Umbilical cord (tissue), 2 donors: ENCODE data around the gene UBL5. TPM values are rescaled to one million over a fixed set of nuclear protein-coding genes. Genes with fewer than 3 reads are reported as not detected.

Experiments
- DNase-seq: peaks from one replicate; pipeline ENCODE4 v3.0.0-alpha.2; 2015; ENCODE audit warnings: low spot score
- total RNA-seq: library from RNA; depleted of rRNA; stranded (reverse); fragments of >200 nt; gene quantifications from one replicate; pipeline ENCODE4 v1.2.3, GENCODE V29; 2014; ENCODE audit warnings: low replicate concordance; ENCODE audit not compliant: insufficient read depth

Gene UBL5
- total RNA-seq, 1 donor from 2014 or later = 115 TPM

GRCh38 chr19:9854282-9854846 is 26.6 kb downstream of the UBL5 start:
- DNase-seq = no peak

DNA sequence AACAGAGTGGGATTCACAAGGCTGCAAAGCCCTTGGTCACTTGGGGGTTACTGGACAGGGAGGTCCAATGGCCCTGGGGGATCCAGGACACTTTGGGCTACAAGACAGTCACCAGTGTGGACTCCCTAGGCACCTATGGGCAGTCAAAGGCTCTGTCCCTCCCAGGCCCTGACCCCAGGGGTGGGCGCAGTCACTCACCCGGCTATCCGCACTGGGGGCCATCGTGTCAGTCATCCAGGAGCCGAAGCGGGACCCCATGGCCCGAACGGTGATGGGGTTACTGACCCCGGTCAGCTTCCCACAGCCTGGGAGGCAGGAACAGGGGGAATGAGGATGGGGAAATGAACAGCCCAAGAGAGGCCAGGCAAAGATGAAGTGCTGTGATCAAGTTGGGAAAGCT is 28.9 kb downstream of the UBL5 start:
- no peak for DNase-seq

DNA sequence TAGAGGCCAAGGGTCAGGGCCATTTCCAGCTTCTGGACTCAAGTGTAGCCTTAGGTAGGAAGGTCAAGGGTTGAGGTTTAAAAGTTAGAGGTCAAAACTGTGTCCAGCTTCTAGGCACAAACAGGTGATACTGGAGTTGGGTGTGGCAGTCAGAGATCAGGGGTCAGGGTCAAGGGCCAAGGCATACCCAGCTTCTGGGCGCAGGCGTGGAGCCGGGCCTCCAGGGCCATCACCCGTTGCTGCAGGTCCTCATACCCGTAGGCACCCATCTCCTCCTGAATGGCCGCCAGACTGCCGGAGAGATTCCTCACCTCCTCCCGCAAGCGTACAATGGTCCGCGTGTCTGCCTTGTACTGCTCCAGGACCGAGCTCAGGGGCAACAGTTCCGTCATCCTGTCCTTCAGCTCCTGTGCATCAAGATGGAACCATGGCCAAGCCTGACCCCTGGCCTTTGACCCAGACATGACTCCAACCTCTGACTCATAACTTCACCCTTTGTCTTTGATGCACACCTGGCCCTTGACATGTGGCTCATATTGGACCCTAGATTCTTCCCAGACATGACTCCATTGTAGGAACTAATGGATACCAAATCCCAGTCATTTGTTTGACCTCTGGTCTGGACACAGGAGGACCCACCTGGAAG is 29.5 kb downstream of the UBL5 start:
- DNase-seq = no peak

DNA sequence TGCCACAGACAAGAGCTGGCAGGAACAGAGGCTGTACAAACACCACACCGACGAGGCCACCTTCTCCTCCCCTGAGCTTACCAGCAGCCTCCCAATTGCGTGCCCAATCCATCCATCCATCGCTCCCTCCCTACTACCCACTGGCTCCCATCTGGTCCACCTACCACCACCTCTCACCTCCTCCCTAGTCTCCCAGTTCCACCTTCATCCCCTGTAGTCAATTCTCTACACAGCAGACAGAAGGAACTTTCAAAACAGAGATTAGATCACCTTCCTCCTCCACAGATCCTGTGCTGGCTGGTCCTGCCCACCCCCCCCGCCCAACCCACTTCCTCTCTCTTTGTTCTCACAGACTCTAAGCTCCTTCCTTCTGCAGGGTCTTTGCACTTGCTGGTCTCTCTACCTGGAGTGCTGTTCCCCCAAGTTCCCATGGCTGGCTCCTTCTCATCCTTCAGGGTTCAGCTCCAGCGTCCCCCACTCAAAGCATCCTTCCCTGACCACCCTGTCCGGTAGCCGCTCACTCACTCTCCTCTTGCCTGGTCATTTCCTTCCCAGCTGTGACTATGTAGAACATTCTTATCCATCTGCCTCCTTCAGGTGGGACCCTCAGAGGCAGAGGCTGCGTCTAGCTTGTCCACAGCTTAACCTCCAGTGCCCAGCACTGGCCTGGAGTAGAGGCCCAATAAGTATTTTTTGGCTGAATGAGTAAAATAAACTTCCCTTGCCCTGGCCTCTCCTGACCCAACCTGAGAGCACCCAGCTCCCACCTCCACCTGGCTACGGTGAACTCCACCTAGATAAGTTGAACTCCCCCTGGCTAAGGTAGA is 30.4 kb downstream of the UBL5 start:
- no peak for DNase-seq

GRCh38 chr19:9858766-9859165 is 31.0 kb downstream of the UBL5 start:
- no peak for DNase-seq

DNA sequence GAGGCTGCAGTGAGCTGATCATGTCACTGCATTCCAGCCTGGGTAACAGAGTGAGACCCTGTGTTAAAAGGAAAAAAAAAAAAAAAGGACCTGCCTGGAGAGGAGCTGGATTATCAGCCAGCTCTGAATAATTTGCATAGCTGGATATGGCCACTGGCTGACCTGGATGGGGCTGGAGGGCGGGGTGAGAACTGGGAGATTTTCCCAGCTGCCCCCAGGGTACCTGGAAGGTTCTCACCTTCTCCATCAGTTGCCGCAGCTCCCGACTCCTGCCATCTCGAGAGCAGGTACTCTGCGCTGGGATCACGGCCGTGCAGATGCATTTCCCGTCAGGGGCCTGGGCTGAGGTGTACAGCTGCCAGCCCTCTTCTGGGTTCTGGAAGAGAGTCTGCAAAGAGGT is 32.7 kb downstream of the UBL5 start:
- DNase-seq = no peak

DNA sequence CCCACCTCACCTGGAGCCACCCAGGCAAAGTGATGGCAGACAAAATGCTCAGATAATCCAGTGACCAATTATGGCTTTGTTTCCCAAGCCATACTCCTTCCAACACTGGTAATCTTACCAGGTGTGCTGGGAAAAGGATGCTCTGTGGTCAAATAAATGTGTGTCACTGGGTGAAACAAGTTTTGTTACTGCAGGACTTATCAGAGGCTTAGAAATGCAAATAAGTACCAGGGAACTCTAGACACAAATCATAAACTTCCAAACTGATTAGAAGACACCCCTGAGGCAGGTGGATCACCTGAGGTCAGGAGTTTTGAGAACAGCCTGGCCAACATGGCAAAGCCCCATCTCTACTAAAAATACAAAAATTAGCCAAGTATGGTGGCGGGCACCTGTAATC is 33.8 kb downstream of the UBL5 start:
- no peak for DNase-seq

GRCh38 chr19:9862938-9863337 is 35.2 kb downstream of the UBL5 start:
- no peak for DNase-seq

- DNase-seq = no peak
Measured at GRCh38 chr19:9863759-9864158, 36.0 kb downstream of the UBL5 start.

DNA sequence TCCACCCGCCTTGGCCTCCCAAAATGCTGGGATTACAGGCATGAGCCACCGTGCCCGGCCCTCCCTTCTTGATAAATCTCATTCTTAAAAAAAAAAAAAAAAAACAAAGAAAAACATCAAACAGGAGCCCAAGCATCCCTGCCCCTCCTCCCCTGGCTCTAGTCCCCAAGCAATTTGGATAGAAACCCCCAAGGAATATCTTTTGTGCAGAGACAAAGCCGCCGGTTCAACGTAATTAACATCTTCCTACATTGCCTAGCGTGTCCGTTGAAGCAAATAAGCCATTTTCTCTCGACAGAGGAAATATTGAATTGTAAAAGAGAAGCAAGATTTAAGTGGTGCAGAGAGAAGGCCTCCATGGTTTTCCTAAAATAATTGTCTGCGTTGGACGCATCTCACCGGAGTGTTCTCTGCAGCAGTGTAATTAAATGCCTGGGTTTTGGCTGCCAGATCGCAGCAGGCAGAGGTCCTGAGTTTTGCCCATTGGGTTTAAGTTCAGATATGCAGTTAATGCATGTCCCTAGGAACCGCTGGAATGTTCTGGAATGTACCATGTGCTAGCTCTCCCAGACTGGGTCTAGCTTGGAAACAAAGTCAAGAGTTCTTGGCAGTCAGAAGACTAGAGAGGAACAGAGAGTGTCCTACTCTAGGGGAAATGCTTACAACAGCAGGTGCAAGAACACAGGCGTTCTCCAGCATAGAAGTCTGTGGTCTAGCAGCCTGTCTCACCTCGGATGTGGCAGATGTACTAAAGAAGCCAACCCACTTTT is 38.2 kb downstream of the UBL5 start:
- DNase-seq = no peak

DNA sequence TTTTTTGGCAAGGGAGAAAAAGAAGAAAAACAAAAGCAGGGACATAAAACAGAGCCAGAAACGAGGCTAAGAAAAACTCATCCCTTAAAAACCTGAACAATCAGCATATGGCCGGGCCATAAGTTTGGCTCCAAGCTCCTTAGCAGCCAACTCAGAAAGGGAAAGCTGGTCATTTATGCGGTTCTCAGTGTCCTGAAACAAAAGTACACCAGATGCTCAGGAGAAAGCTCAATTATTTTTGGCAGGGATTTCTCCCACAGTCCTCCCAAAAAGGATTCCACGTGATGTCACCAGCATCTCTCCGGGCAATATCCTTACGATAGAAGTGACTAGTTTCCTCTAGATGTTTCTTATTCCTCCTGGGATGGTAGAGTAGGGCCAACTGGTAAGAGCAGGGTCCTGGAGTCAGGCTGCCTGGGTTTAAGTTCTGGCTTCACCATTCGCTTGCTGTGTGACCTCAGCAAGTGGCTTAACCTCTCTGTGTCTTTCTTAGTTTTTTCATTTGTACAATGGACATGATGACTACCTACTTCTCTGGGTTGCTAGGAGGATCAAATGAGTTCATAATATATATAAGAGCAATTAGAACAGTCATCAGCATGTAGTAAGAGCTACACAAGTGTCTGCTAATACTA is 41.4 kb downstream of the UBL5 start:
- DNase-seq = no peak

DNA sequence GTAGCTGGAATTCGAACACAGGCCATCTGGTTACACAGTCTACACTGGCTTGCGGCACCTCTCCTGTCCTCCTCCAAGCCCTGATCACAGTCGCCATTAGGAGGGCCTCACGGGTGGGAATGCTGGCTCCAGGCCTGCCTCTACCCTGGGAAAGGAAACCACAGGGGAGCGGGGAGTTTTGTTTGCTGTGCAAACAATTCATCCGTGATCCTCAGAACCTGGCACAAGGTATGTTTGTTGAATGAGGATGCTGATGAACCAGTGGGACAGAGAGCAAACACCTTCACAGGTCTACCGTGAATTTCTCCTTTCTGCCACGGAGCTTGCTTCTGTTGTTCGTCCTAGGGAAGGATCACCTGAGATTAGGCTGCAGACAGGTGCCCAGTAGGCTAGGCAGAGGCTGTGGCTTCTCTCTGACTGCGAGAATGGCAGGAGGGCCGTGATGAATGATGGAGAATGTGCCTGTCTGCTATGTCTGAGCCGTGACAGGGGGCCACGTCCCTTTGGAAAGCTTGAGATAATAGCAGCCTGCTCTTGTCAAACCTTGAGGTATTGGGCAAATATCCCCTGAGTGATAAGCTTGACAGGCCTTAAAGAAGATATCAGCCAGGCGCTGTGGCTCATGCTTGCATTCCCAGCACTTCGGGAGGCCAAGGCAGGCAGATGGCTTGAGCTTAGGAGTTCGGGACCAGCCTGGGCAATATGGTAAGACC is 44.1 kb downstream of the UBL5 start:
- DNase-seq = no peak

DNA sequence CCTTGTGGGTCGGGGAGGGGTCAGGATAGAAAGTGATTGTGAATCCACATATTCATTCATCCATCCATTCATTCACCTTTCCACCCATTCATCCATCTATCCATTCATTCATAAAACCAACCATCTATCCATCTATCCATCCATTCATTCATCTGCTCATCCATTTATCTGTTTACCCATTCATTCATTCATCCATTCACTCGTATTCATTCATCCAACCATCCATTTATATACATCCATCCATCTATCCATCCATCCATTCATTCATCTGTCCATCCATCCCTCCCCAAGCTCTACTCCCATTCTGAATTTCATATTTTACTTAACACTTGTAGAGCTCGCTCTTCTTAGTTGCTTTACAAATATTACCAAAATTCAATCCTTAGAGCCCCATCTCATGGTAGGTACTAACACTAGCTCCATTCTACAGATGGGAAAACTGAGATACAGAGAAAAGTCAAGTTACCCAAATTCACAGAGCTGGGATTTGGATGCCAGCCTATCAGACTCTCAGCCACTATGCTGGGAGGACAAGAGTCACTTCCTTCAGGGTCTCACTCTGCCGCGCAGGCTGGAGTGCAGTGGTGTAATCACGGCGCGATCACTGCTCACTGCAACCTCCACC is 45.0 kb downstream of the UBL5 start:
- no peak for DNase-seq

DNA sequence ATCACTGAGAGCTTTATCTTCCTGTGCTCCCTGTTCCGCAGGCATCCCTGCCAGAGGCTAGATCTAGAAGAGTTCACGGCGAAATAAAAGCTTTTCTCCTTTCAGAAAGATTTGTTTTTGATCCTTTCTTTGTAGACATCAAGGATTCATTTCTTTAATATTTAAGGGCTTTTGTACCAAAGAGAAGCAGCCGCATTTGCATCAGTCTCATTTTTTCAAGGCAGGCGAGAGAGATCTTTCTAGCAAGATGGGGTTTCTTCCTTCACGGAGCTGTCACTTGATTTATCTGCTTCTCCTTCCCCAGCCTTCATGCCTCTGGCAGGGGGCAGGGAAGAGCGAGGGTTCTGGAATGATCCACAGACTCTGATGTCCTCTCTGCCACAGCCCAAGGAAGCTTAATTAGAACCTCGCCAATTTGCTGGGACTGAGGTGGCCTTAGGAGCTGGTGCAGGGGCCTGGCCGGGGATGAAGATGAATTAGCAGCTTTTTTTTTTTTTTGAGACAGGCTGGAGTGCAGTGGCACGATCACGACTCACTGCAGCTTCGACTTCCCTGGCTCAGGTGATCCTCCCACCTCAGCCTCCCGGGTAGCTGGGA is 47.4 kb downstream of the UBL5 start:
- peak; percentile 35 for DNase-seq

GRCh38 chr19:9875796-9876195 is 48.1 kb downstream of the UBL5 start:
- DNase-seq = no peak

- no peak for DNase-seq
Measured at GRCh38 chr19:9877780-9878510, 50.2 kb downstream of the UBL5 start.

DNA sequence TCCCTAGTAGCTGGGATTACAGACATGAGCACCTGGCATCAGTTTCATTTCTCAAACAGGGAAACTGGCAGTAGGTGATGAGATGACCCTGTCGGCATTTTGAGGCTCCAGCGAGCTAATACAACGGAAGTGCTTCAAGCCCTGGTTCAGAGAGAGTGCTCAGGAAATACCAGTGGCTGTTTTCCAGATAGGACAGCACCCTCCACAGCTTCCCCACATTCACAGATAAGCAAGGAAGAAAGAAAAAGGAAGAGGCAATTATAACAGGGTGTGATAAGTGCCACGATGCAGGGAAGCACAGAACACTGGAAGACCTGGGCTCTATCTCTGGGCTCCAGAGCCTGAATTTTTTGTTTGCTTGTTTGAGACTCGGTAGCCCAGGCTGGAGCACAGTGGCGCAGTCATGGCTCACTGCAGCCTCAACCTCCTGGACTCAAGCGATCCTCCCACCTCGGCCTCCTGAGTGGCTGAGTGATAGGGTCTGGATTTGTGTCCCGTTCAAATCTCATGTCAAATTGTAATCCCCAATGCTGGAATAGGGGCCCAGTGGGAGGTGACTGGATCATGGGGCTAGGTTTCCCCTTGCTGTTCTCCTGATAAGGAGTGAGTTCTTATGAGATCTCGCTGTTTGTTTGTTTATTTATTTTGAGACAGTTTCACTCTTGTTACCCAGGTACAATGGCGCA is 50.9 kb downstream of the UBL5 start:
- no peak for DNase-seq
